ENCODE data around the gene GOLM1.

Gene GOLM1

GRCh38 chr9:86043999-86044398 lies 55.4 kb downstream of the GOLM1 start:
- no peak for DNase-seq (ENCODE audit: low read depth)

- DNase-seq (ENCODE audit: low read depth): no peak
Observed at GRCh38 chr9:86043586-86043985, 55.8 kb downstream of the GOLM1 start.

- no peak for DNase-seq (ENCODE audit: low read depth)
Observed at GRCh38 chr9:86042199-86042978, 57.0 kb downstream of the GOLM1 start.

- no peak for DNase-seq (ENCODE audit: low read depth)
Observed at GRCh38 chr9:86041311-86041741, 58.0 kb downstream of the GOLM1 start.

GRCh38 chr9:86040861-86041155 lies 58.5 kb downstream of the GOLM1 start:
- DNase-seq (ENCODE audit: low read depth): no peak

- no peak for DNase-seq (ENCODE audit: low read depth)
Observed at GRCh38 chr9:86039991-86040860, 59.1 kb downstream of the GOLM1 start.

GRCh38 chr9:86036555-86036954 lies 62.8 kb downstream of the GOLM1 start:
- DNase-seq (ENCODE audit: low read depth): no peak

- no peak for DNase-seq (ENCODE audit: low read depth)
Observed at GRCh38 chr9:86035827-86036440, 63.4 kb downstream of the GOLM1 start.

GRCh38 chr9:86034863-86035734 lies 64.3 kb downstream of the GOLM1 start:
- DNase-seq (ENCODE audit: low read depth): no peak

GRCh38 chr9:86027767-86028166 lies 71.6 kb downstream of the GOLM1 start:
- DNase-seq (ENCODE audit: low read depth): no peak

- no peak for DNase-seq (ENCODE audit: low read depth)
Observed at GRCh38 chr9:86022687-86023266, 76.6 kb downstream of the GOLM1 start.

- no peak for DNase-seq (ENCODE audit: low read depth)
Observed at GRCh38 chr9:86021166-86021565, 78.2 kb downstream of the GOLM1 start.

- DNase-seq (ENCODE audit: low read depth): no peak
Observed at GRCh38 chr9:86020731-86021130, 78.6 kb downstream of the GOLM1 start.

- DNase-seq (ENCODE audit: low read depth): no peak
Observed at GRCh38 chr9:86009133-86009532, 90.2 kb downstream of the GOLM1 start.

- DNase-seq (ENCODE audit: low read depth): no peak
Observed at GRCh38 chr9:86005253-86005775, 94.0 kb downstream of the GOLM1 start.

GRCh38 chr9:85995599-85995998 lies 103.8 kb downstream of the GOLM1 start:
- no peak for DNase-seq (ENCODE audit: low read depth)

GRCh38 chr9:85995097-85995496 lies 104.3 kb downstream of the GOLM1 start:
- DNase-seq (ENCODE audit: low read depth): no peak

GRCh38 chr9:85994191-85994590 lies 105.2 kb downstream of the GOLM1 start:
- no peak for DNase-seq (ENCODE audit: low read depth)

- no peak for DNase-seq (ENCODE audit: low read depth)
Observed at GRCh38 chr9:85987236-85987635, 112.1 kb downstream of the GOLM1 start.

GRCh38 chr9:85984457-85984856 lies 114.9 kb downstream of the GOLM1 start:
- no peak for DNase-seq (ENCODE audit: low read depth)

- no peak for DNase-seq (ENCODE audit: low read depth)
Observed at GRCh38 chr9:85981369-85981768, 118.0 kb downstream of the GOLM1 start.
